GM12865 (cell line): ENCODE measurements around the gene ZAR1L.
"Not testable (repeated sequence)": the region's sequence is repeated elsewhere in the genome, so short reads cannot be mapped to it uniquely, and the experiment has no call there.

Experiments
- DNase-seq: peaks from one replicate; pipeline ENCODE4 v3.0.0; 2010; ENCODE audit warnings: low read depth
- H3K4me3 ChIP-seq: 2 replicates; pipeline ENCODE4 v1.5.1; 2011; ENCODE audit warnings: mild to moderate bottlenecking, low read depth, low read length, control low read depth
- CTCF ChIP-seq: IDR thresholded peaks from 2 replicates; pipeline ENCODE4 v1.5.1; 2011; ENCODE audit warnings: low read length, control low read depth, low read depth, inconsistent platforms; ENCODE audit not compliant: insufficient read depth; ENCODE audit errors: missing control alignments

ZAR1L gene

GRCh38 chr13:32315238-32316027, at the start of gene ZAR1L, which contains the start of gene BRCA2:
Gene ZAR1L, minus strand, starts transcription at chr13:32315363. Its CDS starts 3,438 bp downstream, at chr13:32311925.
Gene BRCA2, plus strand, starts transcription at chr13:32315508. Its CDS starts 953 bp downstream, at chr13:32316461.
- H3K4me3 ChIP-seq: peak within 1 kb of the TSS; percentile 75
- peak; percentile 97 for DNase-seq
- TF ChIP-seq CTCF: no peak

GRCh38 chr13:32362574-32362973, 47.4 kb upstream of the ZAR1L start:
- TF ChIP-seq CTCF: no peak
- no peak for DNase-seq

GRCh38 chr13:32355935-32356334, 40.8 kb upstream of the ZAR1L start:
- not testable (repeated sequence) for DNase-seq, H3K4me3 ChIP-seq

More at GRCh38 chr13:32362574-32362973, 47.4 kb upstream of the ZAR1L start:
- no peak overlapping the region for H3K4me3 ChIP-seq

- no peak for DNase-seq
- TF ChIP-seq CTCF: no peak
- no peak overlapping the region for H3K4me3 ChIP-seq
Observed at GRCh38 chr13:32354040-32354439, 38.9 kb upstream of the ZAR1L start.

GRCh38 chr13:32350839-32351441, 35.8 kb upstream of the ZAR1L start:
- not testable (repeated sequence) for H3K4me3 ChIP-seq, DNase-seq

- no peak overlapping the region for H3K4me3 ChIP-seq
- TF ChIP-seq CTCF: no peak
Observed at GRCh38 chr13:32347651-32348050, 32.5 kb upstream of the ZAR1L start.

GRCh38 chr13:32340914-32341313, 25.8 kb upstream of the ZAR1L start:
- no peak for DNase-seq
- no peak for TF ChIP-seq CTCF
- H3K4me3 ChIP-seq: no peak overlapping the region

More at GRCh38 chr13:32347651-32348050, 32.5 kb upstream of the ZAR1L start:
- no peak for DNase-seq

- TF ChIP-seq CTCF: no peak
- no peak for DNase-seq
- H3K4me3 ChIP-seq: no peak overlapping the region
Observed at GRCh38 chr13:32334671-32335070, 19.5 kb upstream of the ZAR1L start.
